Smooth muscle cell (in vitro differentiated cells): Measurements from ENCODE around the gene SFTA2. TPM values are rescaled to one million over a fixed set of nuclear protein-coding genes. Genes with fewer than 3 reads are reported as not detected.
"Not testable (repeated sequence)": the region's sequence is repeated elsewhere in the genome, so short reads cannot be mapped to it uniquely, and the experiment has no call there.

ENCODE experiments used
- DNase-seq: peaks from one replicate; lab custom pipeline; 2025; ENCODE audit not compliant: unreplicated experiment; lab: John Stamatoyannopoulos, UW
- H2AFZ ChIP-seq: fragments of 200-600 bp; sonication (generic); 2 replicates; pipeline ENCODE4 v1.6.0; 2016; ENCODE audit warnings: antibody characterized with exemption, low read depth, mild to moderate bottlenecking
- H3F3A ChIP-seq: fragments of 200-600 bp; sonication (generic); 2 replicates; pipeline ENCODE4 v1.6.0; 2017; ENCODE audit warnings: antibody characterized with exemption, low read depth
- H3K27ac ChIP-seq: fragments of 200-600 bp; sonication (generic); 2 replicates; pipeline ENCODE4 v1.5.1; 2016; ENCODE audit warnings: low read depth, mild to moderate bottlenecking
- H3K27me3 ChIP-seq: fragments of 200-600 bp; sonication (generic); 2 replicates; pipeline ENCODE4 v1.6.1; 2016; ENCODE audit warnings: low read depth, mild to moderate bottlenecking
- H3K36me3 ChIP-seq: fragments of 200-600 bp; sonication (generic); 2 replicates; pipeline ENCODE4 v1.5.1; 2016; ENCODE audit warnings: low read depth
- H3K4me1 ChIP-seq: fragments of 200-600 bp; sonication (generic); 2 replicates; pipeline ENCODE4 v1.5.1; 2016; ENCODE audit warnings: low read depth
- H3K4me2 ChIP-seq: fragments of 200-600 bp; sonication (generic); 2 replicates; pipeline ENCODE4 v1.6.0; 2016; ENCODE audit warnings: mild to moderate bottlenecking
- H3K4me3 ChIP-seq: fragments of 200-600 bp; sonication (generic); 2 replicates; pipeline ENCODE4 v1.5.1; 2016; ENCODE audit warnings: mild to moderate bottlenecking
- H3K79me2 ChIP-seq: fragments of 200-600 bp; sonication (generic); 2 replicates; pipeline ENCODE4 v1.6.0; 2016; ENCODE audit warnings: low read depth, mild to moderate bottlenecking
- H3K9ac ChIP-seq: fragments of 200-600 bp; sonication (generic); 2 replicates; pipeline ENCODE4 v1.6.0; 2016; ENCODE audit warnings: low read depth
- H3K9me3 ChIP-seq: fragments of 200-600 bp; sonication (generic); replicated peaks from 2 replicates; pipeline ENCODE4 v1.5.1; 2016; ENCODE audit warnings: low read depth
- H4K20me1 ChIP-seq: fragments of 200-600 bp; sonication (generic); 2 replicates; pipeline ENCODE4 v1.6.0; 2016; ENCODE audit warnings: low read depth
- CTCF ChIP-seq: fragments of 200-600 bp; sonication (generic); IDR thresholded peaks from 2 replicates; pipeline ENCODE4 v1.5.1; 2017; ENCODE audit warnings: borderline replicate concordance, mild to moderate bottlenecking, antibody characterized with exemption; ENCODE audit not compliant: insufficient read depth, poor library complexity, severe bottlenecking
- WGBS: methylation state at CpG from one replicate; pipeline ENCODE4 v1.1.7; 2016; ENCODE audit warnings: low lambda C conversion rate; 5-methylcytosine and 5-hydroxymethylcytosine counted together
- polyA plus RNA-seq: library from polyadenylated mRNA; unstranded; fragments of >200 nt; fragmentation: Nextera tagmentation; extraction: Ambion mirVana; gene quantifications from 2 replicates; pipeline ENCODE4 v1.2.1, GENCODE V29; 2016
- total RNA-seq: library from RNA; depleted of rRNA; stranded (reverse); fragments of >200 nt; gene quantifications from 2 replicates; pipeline ENCODE4 v1.2.3, GENCODE V29; 2014

Gene SFTA2
- total and polyA plus RNA-seq, 2 experiments from 2014 or later, result not detected

- Histone ChIP-seq H3K27ac (no peak overlapping the region), H3K4me3 (no peak overlapping the region), H3K79me2 (peaks cover 12% of the 10 kb centered on the region), H3K36me3 (no peaks in the 10 kb centered on the region), H3F3A (peaks cover 9% of the 10 kb centered on the region), H3K9me3 (no peaks in the 10 kb centered on the region), H3K4me2 (no peak overlapping the region), H2AFZ (no peak overlapping the region), H3K9ac (no peak overlapping the region), H3K4me1 (peaks cover 17% of the 10 kb centered on the region), H3K27me3 (no peaks in the 10 kb centered on the region), H4K20me1 (no peaks in the 10 kb centered on the region)
- TF ChIP-seq CTCF, result no peak
- WGBS, result 96% methylated on average over 8 of the region's 8 CpGs
- no peak for DNase-seq
Observed at GRCh38 chr6:30912746-30913520, 19.0 kb downstream of the SFTA2 start.

GRCh38 chr6:30910473-30910872, 21.5 kb downstream of the SFTA2 start:
- Histone ChIP-seq H3F3A (peaks cover 26% of the 10 kb centered on the region), H3K79me2 (peaks cover 12% of the 10 kb centered on the region), H3K4me1 (peaks cover 23% of the 10 kb centered on the region)
- not testable (repeated sequence) for H3K36me3 ChIP-seq, H3K27me3 ChIP-seq, H3K4me2 ChIP-seq, H3K9me3 ChIP-seq, DNase-seq, H4K20me1 ChIP-seq, H3K27ac ChIP-seq, H3K4me3 ChIP-seq, H3K9ac ChIP-seq, H2AFZ ChIP-seq
- WGBS, result 97% methylated on average over 12 of the region's 12 CpGs

GRCh38 chr6:30908700-30909099, 23.3 kb downstream of the SFTA2 start:
- Histone ChIP-seq H3K27ac (peak overlapping the region; percentile 74), H3K36me3 (no peaks in the 10 kb centered on the region), H3K4me3 (peak overlapping the region; percentile 100), H3K27me3 (no peaks in the 10 kb centered on the region), H2AFZ (peak overlapping the region; percentile 97), H3F3A (peaks cover 26% of the 10 kb centered on the region), H3K9me3 (no peaks in the 10 kb centered on the region), H3K79me2 (peaks cover 12% of the 10 kb centered on the region), H3K9ac (peak overlapping the region; percentile 82), H3K4me2 (peak overlapping the region; percentile 94), H3K4me1 (peaks cover 14% of the 10 kb centered on the region), H4K20me1 (no peaks in the 10 kb centered on the region)
- TF ChIP-seq CTCF, result no peak
- no peak for DNase-seq
- 64% methylated on average over 2 of the region's 2 CpGs for WGBS

GRCh38 chr6:30907758-30908591, 24.0 kb downstream of the SFTA2 start, which contains the start of gene GTF2H4:
GTF2H4 (plus strand) TSS chr6:30908207.
- Histone ChIP-seq H3K27ac (peak within 1 kb of the TSS; percentile 74), H2AFZ (peak within 1 kb of the TSS; percentile 97), H3K4me1 (peaks cover 11% of the 10 kb centered on the region), H3K4me3 (peak within 1 kb of the TSS; percentile 100), H3K9ac (peak within 1 kb of the TSS; percentile 82), H3K36me3 (no peaks in the 10 kb centered on the region), H3K27me3 (no peaks in the 10 kb centered on the region), H3K9me3 (no peaks in the 10 kb centered on the region), H3F3A (peaks cover 22% of the 10 kb centered on the region), H3K4me2 (peak within 1 kb of the TSS; percentile 94), H4K20me1 (no peaks in the 10 kb centered on the region), H3K79me2 (peaks cover 12% of the 10 kb centered on the region)
- 1% methylated on average over 49 of the region's 49 CpGs for WGBS
- TF ChIP-seq CTCF, result no peak
- peak; percentile 74 for DNase-seq

- not testable (repeated sequence) for H3K9ac ChIP-seq, DNase-seq
- 67% methylated on average over 15 of the region's 16 CpGs for WGBS
Observed at GRCh38 chr6:30907290-30907757, 24.6 kb downstream of the SFTA2 start.

More at GRCh38 chr6:30907290-30907757, 24.6 kb downstream of the SFTA2 start:
- Histone ChIP-seq H3K4me1 (peaks cover 11% of the 10 kb centered on the region), H2AFZ (peak overlapping the region; percentile 97), H3K27ac (peak overlapping the region; percentile 74), H3K79me2 (peaks cover 12% of the 10 kb centered on the region), H3F3A (peaks cover 17% of the 10 kb centered on the region), H3K4me3 (peak overlapping the region; percentile 100), H3K4me2 (peak overlapping the region; percentile 94)
- H4K20me1 ChIP-seq, H3K27me3 ChIP-seq, H3K9me3 ChIP-seq, H3K36me3 ChIP-seq: not testable (repeated sequence)
